ENCODE data around the gene REXO1. TPM values are rescaled to one million over a fixed set of nuclear protein-coding genes. Genes with fewer than 3 reads are reported as not detected.

The REXO1 gene
- total RNA-seq, 4 donors from 2014 or later, result 36.0 to 95.0 (median 56.3) TPM

DNA sequence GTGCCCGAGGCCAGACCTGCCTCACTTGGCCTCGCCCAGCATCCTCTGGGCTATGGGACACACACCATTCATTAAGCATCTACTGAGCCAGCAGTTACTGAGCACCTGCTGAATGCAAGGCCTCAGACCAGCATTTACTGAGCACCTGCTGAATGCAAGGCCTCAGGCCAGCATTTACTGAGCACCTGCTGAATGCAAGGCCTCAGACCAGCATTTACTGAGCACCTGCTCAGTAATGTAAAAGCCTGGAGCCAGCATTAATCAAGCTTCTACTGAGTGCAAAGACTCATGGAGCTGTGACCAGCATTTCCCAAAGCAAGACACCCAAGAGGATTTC lies 39.9 kb downstream of the REXO1 start:
- in situ Hi-C loops (cut with MboI; ENCODE audit: low pct_ligation_motif_present in 1 of 4, low pct_unique_long_range_greater_than_20kb in 1 of 4, low sequenced_read_pairs in 3 of 4) (loop anchor here in 1 of 4 donors (25.0 kb wide), 1 partner anchor 271 kb away; no protein-coding TSS in a partner anchor), intact Hi-C loops (cut with DNase I; ENCODE audit: low total_unique reads) (no loop called here)
- DNase-seq, result no peak
- no peaks in the 10 kb centered on the region for H3K27me3 ChIP-seq
- H3K9me3 ChIP-seq, result no peaks in the 10 kb centered on the region
- H3K4me3 ChIP-seq, result no peak overlapping the region
- no peaks in the 10 kb centered on the region for H3K36me3 ChIP-seq
- peaks cover 11 to 17% (median 14%) of the 10 kb centered on the region in 4 donors for H3K4me1 ChIP-seq
- 79% methylated on average over 2 of the region's 2 CpGs; no CpG with 5 or more reads in 1 of the 2 donors for WGBS, 2 donors (ENCODE audit: low coverage in 1 of 2)
- no peak overlapping the region for H3K27ac ChIP-seq
- no peak for TF ChIP-seq POLR2AphosphoS5 (IDR thresholded peaks at IDR 0.05)

GRCh38 chr19:1807695-1808394 lies 40.4 kb downstream of the REXO1 start:
- in situ Hi-C loops (cut with MboI; ENCODE audit: low pct_ligation_motif_present in 1 of 4, low pct_unique_long_range_greater_than_20kb in 1 of 4, low sequenced_read_pairs in 3 of 4) (loop anchor here in 1 of 4 donors (25.0 kb wide), 1 partner anchor 271 kb away; no protein-coding TSS in a partner anchor), intact Hi-C loops (cut with DNase I; ENCODE audit: low total_unique reads) (no loop called here)
- TF ChIP-seq POLR2AphosphoS5 (IDR thresholded peaks at IDR 0.05) (no peak), EP300 (IDR thresholded peaks at IDR 0.05; ENCODE audit: low read depth) (no peak), POLR2A (IDR thresholded peaks at IDR 0.05) (no peak), CTCF (IDR thresholded peaks at IDR 0.05) (no peak)
- peaks cover 6 to 11% (median 9%) of the 10 kb centered on the region in 4 donors for H3K4me1 ChIP-seq
- WGBS, 2 donors (ENCODE audit: low coverage in 1 of 2), result 58% methylated on average over 23 of the region's 30 CpGs; no CpG with 5 or more reads in 1 of the 2 donors
- no peak for DNase-seq
- no peak overlapping the region for H3K4me3 ChIP-seq
- H3K9me3 ChIP-seq, result no peaks in the 10 kb centered on the region
- no peaks in the 10 kb centered on the region for H3K27me3 ChIP-seq
- no peaks in the 10 kb centered on the region for H3K36me3 ChIP-seq
- no peak overlapping the region for H3K27ac ChIP-seq

DNA sequence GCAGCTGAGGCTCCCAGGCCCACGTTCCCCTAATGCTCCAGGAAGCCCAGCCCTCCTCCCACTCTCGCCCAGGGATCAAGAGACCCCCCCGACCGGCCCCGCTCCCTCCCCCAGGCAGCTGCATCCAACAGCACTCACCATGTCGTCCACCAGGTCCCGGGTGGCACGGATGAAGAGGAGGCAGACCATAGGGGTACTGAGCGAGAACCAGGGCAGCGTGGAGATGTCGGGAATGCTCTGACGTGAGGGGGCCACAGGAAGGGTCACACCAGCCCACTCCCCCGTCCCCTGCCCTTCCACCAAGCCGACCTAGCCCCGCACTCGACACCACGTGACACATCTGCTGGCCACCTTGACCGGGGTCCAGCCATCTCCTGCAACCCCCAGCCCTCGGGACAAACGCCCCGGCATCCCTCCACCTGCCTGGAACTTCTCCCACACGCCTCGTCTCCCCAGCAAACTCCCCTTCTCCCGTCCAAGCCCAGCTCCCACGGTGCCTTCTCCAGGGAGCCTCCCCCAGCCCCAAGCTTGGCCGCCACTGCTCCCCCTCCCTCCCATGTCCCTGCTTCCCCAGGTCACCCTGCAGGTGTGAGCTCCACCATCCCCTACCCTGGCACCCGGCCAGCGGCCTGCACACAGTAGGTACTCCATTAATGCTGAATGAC lies 41.1 kb downstream of the REXO1 start:
- intact Hi-C loops (cut with DNase I; ENCODE audit: low total_unique reads) (no loop called here), in situ Hi-C loops (cut with MboI; ENCODE audit: low pct_ligation_motif_present in 1 of 4, low pct_unique_long_range_greater_than_20kb in 1 of 4, low sequenced_read_pairs in 3 of 4) (loop anchor here in 1 of 4 donors (25.0 kb wide), 1 partner anchor 270 kb away; no protein-coding TSS in a partner anchor)
- no peak overlapping the region for H3K4me3 ChIP-seq
- TF ChIP-seq CTCF (IDR thresholded peaks at IDR 0.05), result no peak
- TF ChIP-seq EP300 (IDR thresholded peaks at IDR 0.05; ENCODE audit: low read depth), result no peak
- no peak for TF ChIP-seq POLR2A (IDR thresholded peaks at IDR 0.05)
- no peak for TF ChIP-seq POLR2AphosphoS5 (IDR thresholded peaks at IDR 0.05)
- no peaks in the 10 kb centered on the region for H3K27me3 ChIP-seq
- no peak for DNase-seq
- H3K27ac ChIP-seq, result no peak overlapping the region
- no peaks in the 10 kb centered on the region for H3K36me3 ChIP-seq
- WGBS, 2 donors (ENCODE audit: low coverage in 1 of 2), result 65% methylated on average over 27 of the region's 28 CpGs; no CpG with 5 or more reads in 1 of the 2 donors
- H3K9me3 ChIP-seq, result no peaks in the 10 kb centered on the region
- H3K4me1 ChIP-seq, result peaks cover 6 to 8% (median 7%) of the 10 kb centered on the region in 4 donors

GRCh38 chr19:1806184-1807029 lies 41.9 kb downstream of the REXO1 start:
- in situ Hi-C loops (cut with MboI; ENCODE audit: low pct_ligation_motif_present in 1 of 4, low pct_unique_long_range_greater_than_20kb in 1 of 4, low sequenced_read_pairs in 3 of 4) (loop anchor here in 1 of 4 donors (25.0 kb wide), 1 partner anchor 269 kb away; no protein-coding TSS in a partner anchor), intact Hi-C loops (cut with DNase I; ENCODE audit: low total_unique reads) (no loop called here)
- Histone ChIP-seq H3K36me3 (no peaks in the 10 kb centered on the region), H3K4me1 (peaks cover 0 to under 1% (median under 1%) of the 10 kb centered on the region in 4 donors), H3K27me3 (no peaks in the 10 kb centered on the region), H3K27ac (no peak overlapping the region), H3K4me3 (no peak overlapping the region), H3K9me3 (no peaks in the 10 kb centered on the region)
- DNase-seq, result no peak
- 83% methylated on average over 40 of the region's 45 CpGs; no CpG with 5 or more reads in 1 of the 2 donors for WGBS, 2 donors (ENCODE audit: low coverage in 1 of 2)
- TF ChIP-seq CTCF (IDR thresholded peaks at IDR 0.05) (no peak), EP300 (IDR thresholded peaks at IDR 0.05; ENCODE audit: low read depth) (no peak), POLR2A (IDR thresholded peaks at IDR 0.05) (no peak), POLR2AphosphoS5 (IDR thresholded peaks at IDR 0.05) (no peak)

Measured in transverse colon (tissue), 4 donors.